ENCODE data around the gene RASGRF2.

DNA sequence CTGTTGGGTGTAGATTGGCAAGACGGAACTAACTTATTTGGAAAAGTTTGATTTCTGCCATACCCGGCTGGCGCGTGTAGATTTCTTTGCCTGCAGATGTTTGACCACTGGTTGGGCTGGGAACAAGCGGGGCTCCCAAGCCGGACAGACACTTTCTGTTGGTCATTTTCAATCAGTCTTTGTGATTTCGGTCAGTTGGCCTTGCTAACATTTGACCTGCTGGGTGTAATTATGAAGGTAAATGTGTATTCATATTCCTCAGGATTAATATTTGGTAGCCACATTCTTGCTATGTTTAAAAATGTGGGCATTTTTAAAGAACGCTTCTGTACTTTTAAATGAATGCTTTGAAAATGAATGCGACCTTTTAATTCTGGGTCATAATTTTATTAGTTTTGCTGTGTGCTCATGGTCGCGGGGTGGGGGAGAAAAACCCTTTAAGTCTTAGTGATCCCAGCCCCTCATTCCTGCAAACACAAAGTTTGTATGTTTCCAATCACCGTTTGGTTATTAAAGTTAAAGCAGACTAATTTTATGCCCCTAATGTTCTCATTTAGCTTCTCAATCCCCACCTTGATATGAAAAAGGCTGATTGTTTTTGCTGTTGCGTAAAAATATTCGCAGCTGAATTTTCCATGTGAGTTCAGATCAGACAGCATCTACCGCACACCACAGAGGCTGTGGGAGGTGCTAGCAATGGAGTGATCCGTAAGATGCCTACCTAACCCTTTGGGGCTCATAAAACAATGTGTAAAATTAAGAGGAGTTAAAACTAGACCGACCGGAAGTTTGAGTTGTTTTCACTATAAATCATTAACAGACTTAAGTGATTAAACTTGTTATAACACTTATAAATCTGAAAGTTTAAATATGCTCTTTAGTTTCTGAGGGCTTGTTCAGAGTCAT lies 1.5 kb downstream of the RASGRF2 start:
- TF ChIP-seq, protein P1, sequence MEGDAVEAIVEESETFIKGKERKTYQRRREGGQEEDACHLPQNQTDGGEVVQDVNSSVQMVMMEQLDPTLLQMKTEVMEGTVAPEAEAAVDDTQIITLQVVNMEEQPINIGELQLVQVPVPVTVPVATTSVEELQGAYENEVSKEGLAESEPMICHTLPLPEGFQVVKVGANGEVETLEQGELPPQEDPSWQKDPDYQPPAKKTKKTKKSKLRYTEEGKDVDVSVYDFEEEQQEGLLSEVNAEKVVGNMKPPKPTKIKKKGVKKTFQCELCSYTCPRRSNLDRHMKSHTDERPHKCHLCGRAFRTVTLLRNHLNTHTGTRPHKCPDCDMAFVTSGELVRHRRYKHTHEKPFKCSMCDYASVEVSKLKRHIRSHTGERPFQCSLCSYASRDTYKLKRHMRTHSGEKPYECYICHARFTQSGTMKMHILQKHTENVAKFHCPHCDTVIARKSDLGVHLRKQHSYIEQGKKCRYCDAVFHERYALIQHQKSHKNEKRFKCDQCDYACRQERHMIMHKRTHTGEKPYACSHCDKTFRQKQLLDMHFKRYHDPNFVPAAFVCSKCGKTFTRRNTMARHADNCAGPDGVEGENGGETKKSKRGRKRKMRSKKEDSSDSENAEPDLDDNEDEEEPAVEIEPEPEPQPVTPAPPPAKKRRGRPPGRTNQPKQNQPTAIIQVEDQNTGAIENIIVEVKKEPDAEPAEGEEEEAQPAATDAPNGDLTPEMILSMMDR (conservative IDR thresholded peaks at IDR 0.05; ENCODE audit: low read length): no peak
- TF ChIP-seq EZH2phosphoT487 (IDR thresholded peaks at IDR 0.05; ENCODE audit: borderline replicate concordance, low read depth, low read length): no peak
